GM18502 (cell line): ENCODE results near the gene RXRA.

Experiments used
- ATAC-seq: cut with Tn5 transposase; IDR thresholded peaks from one replicate; pipeline ENCODE4 v1.9.1; 2021; ENCODE audit warnings: mild to moderate bottlenecking; ENCODE audit not compliant: unreplicated experiment, poor library complexity

The RXRA gene

GRCh38 chr9:134361843-134362414 is 35.7 kb downstream of the RXRA start:
- no peak for ATAC-seq

GRCh38 chr9:134363450-134363849 is 37.2 kb downstream of the RXRA start:
- ATAC-seq = no peak

GRCh38 chr9:134364391-134365114 is 38.3 kb downstream of the RXRA start:
- ATAC-seq = no peak

GRCh38 chr9:134365115-134365596 is 38.9 kb downstream of the RXRA start:
- no peak for ATAC-seq

GRCh38 chr9:134365791-134366222 is 39.6 kb downstream of the RXRA start:
- no peak for ATAC-seq

GRCh38 chr9:134366223-134367031 is 40.2 kb downstream of the RXRA start:
- ATAC-seq = no peak

- ATAC-seq = no peak
Observed at GRCh38 chr9:134367061-134367460, 40.8 kb downstream of the RXRA start.

- no peak for ATAC-seq
Observed at GRCh38 chr9:134367791-134368490, 41.7 kb downstream of the RXRA start.

GRCh38 chr9:134368571-134368970 is 42.3 kb downstream of the RXRA start:
- ATAC-seq = no peak

GRCh38 chr9:134369416-134370212 is 43.4 kb downstream of the RXRA start:
- no peak for ATAC-seq

- no peak for ATAC-seq
Observed at GRCh38 chr9:134370213-134370492, 43.9 kb downstream of the RXRA start.

GRCh38 chr9:134370638-134371037 is 44.4 kb downstream of the RXRA start:
- ATAC-seq = no peak

GRCh38 chr9:134371731-134372130 is 45.5 kb downstream of the RXRA start:
- ATAC-seq = no peak

- ATAC-seq = no peak
Observed at GRCh38 chr9:134372581-134373267, 46.5 kb downstream of the RXRA start.

- ATAC-seq = no peak
Observed at GRCh38 chr9:134373269-134373668, 47.0 kb downstream of the RXRA start.

GRCh38 chr9:134373953-134374300 is 47.7 kb downstream of the RXRA start:
- ATAC-seq = no peak

GRCh38 chr9:134374301-134375010 is 48.2 kb downstream of the RXRA start:
- ATAC-seq = no peak

GRCh38 chr9:134375011-134375390 is 48.7 kb downstream of the RXRA start:
- no peak for ATAC-seq
